Activated CD8-positive, alpha-beta memory T cell treated with anti-CD3 and anti-CD28 coated beads for 48 hours (primary cell): ENCODE data around the gene LNX1.

Experiments
- DNase-seq, 3 experiments: peaks; one replicate each; pipeline ENCODE4 v3.0.0-alpha.2; 2020; ENCODE audit warnings: low read depth in 2 of 3, low spot score in 2 of 3

LNX1 gene

DNA sequence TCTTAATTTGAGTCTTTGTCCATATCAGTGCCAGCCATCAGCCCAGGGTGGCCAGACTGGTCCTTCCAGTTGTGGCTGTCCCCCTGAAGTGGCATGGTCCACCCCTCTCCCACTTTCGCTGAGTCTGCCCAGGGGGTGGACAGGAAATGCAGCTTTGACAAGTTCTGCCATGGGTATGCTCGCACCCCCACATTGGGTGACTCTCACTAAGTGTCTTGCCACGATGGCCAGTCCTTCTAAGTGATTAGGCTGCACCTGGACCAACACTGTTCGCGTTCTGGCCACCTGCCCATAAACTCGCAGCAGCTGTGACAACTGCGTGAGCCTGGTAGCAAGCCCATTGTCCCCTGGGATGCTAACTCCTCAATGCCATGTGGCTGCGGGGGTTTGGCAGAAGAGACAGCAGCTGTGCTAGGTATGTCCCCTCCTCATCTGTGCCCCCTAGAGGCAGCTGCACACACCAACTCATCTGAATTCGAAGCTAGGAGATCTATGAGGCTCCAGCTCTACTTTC is 10.0 kb upstream of the LNX1 start:
- DNase-seq, result no peak

DNA sequence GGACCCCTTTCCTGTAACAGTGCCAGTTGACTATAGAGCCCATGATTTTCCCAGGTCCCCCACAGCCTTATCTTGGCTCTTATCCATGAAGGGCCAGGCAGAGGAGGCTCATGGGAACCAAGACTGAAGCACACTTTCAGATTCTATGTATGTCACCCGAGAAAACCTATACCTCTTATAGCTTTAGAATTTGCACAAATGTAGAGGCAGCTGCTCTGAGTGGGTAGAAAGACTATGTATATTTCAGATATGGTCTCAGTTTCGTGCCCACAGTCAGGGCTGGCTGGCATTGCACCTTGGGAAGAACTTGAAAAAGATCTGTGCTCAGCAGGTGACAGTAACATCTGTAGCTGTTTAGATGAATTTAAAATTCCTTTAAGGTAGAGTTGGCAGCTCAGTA is 8.3 kb upstream of the LNX1 start:
- DNase-seq, result no peak

DNA sequence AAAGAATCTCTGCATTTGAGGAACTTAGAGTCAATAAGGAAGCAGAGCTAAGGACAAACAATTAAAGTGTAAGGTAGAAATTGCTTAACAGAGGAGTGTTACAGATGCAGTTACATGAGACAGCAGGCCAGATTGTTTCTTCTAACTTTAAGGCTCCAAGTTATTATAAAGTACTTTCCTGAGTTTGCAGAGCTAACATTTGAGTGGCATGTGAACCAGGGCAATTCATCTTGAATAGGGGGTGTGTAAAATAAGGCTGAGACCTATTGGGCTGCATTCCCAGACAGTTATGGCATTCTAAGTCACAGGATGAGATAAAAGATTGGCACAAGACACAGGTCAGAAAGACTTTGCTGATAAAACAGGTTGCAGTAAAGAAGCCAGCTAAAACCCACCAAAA is 7.6 kb upstream of the LNX1 start:
- DNase-seq, result no peak

DNA sequence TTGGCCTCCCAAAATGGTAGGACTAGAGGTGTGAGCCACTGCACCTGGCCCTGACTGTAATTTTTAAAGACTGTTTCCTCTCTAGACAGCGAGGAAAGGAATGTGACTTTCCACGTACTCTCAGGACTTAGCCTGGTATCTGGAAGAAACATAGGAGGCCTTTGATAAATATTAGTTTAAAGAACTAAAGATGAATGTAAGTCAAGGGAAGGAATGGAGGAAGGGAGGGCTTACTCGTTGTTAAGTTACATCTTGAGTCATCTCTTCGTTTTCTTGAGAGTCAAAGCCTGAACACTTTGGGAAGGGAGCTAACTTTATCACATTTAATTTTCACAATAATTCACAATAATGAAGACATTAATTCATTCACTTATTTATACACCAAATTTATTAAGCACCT is 7.2 kb upstream of the LNX1 start:
- no peak for DNase-seq

DNA sequence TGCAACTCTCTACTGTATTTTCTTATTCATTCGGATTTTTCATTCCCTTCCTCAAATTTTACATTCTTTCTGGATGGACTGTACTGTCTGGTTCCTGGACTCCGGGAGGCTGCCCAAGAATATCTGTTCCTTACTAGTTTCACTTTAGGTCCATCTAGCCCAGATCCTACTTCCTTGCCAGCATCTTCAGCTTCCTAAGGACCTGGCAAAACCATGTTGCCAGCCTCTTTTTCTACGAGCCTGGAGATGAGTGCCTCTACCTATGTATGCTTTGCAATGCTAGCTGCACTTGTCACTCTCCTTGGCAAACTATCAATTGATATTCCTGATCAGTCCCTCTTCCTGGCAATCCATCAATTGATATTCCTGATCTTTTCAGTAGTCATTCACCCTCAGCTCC is 5.6 kb upstream of the LNX1 start:
- no peak for DNase-seq

DNA sequence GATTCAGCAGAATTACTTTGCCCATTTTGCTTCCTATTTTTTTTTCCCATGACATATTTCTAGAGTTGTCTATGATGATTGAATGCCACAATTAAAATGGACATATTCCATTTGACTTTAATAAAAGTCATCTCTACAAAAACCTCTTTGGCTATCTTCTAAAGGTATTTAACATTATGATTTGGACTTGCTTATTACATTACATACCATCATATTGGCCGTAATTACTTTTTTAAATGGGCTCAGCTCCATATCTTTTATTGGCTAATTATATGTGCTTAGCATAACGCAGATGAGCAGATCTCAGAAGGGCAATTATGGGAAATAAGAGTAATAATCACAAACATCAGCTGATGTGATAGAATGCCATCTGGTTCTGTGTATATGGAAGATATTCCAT is 4.5 kb upstream of the LNX1 start:
- DNase-seq, result no peak

DNA sequence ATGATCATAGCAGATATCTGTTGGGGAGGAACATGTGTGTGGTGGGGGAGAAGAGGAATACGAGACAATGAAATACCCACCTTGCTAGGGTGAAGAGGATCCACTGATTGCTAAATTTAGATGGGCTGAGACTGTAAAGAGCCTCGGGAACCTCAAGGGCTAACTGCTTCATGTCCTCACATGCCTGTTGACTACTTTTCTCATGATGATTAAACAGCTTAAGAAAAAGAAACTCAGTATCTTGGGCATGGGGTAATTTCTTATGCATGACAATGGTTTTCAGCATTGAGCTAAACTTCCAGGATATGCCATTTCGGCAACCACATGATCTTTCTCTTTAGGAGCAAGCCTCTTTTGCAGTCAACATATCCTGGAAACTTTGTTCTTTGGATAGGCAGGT is 3.9 kb upstream of the LNX1 start:
- DNase-seq, result no peak

DNA sequence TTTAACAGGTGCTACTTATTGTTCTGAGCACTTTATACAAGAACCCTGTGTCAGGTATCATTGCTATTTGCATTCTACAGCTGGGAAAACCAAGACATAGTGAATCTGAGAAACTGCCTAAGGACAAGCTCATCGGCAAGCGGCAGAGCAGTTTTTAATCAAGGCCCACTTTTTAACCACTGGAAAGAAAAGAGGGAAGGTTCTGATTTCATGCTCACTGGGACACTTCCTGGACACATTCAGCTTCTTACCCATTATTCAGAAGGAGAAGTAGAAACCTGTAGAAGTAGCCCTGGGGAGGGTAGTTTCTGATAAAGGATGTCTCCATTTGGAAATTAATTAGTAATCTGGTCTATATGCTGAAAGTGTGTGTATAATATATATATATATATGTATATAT is 2.5 kb upstream of the LNX1 start:
- DNase-seq, result no peak

DNA sequence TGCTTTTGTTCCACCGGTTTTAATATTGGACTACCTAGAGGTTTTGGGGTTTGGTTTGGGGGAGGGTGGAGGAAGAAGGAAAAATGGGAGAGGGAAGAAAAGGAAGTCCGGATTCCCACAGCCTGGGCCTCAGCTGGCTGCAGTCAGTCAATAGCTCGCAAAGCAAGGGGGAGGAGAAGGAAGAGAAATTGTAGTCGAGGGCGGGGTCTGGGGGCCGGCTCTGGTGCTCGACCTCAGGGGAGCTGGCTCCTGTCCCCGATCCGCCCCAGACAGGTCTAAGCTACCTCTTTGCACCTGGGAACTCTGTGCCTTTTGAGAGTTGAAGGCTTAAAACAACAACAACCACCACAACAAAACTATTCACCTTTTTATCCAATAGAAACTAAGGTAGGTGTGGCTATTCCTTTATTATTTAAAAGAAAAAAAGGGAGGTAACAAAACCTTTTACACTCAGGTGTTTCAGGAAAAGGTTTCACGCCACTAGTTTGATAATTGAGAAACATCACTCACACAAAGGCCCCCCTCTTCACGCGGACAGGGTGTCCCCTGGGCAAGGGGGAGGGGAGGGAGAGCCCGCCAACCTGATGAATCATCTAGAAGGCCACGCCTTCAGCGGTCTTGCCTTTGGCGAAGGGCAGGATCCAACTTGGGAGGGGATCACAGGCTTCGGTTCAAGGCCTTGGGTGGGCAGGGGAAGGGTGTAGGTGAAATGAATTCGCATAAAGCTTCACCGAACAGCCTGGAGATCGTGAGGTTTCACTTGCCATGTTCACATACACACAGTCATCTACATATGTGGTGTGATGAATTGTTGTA is 1.6 kb upstream of the LNX1 start:
- DNase-seq, result no peak

DNA sequence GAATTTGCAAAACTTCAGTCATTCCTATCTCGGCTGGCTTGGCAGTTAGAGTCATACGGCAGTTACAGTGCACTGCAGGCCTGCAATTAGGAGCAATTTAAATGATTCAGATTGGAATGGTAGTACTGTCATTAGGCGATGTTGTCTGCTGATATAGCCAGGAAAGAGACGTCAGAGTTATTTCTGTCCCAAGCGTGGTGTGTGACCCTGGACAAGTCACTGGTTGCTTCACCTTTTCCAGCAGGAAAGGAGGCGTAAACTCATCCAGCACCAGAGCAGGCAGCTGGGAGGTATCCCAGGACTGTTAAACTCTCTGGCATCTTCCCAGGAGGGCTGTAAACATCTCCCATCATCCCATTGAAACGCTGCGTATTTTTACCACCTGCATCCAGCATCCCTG is 836 bp upstream of the LNX1 start:
- DNase-seq, result no peak

DNA sequence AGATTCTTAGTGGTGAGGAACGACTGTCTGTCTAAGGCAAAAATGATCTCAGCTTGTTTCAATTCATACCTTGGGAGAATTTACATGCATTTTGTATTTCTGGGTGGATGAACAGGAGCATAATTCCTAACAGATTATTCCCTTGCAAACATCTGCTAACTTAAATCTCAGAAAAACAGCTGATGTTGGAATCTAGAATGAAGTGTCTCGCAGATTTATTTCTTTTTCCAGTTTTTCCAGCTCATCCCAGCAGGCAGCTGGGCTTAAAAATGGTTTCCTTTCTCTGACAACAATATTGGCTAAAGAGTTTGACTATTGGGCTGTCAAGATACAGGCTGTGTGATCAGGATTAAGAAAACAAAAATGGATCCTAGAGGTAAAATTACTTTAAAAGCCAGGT is 1.1 kb downstream of the LNX1 start:
- DNase-seq, result no peak

DNA sequence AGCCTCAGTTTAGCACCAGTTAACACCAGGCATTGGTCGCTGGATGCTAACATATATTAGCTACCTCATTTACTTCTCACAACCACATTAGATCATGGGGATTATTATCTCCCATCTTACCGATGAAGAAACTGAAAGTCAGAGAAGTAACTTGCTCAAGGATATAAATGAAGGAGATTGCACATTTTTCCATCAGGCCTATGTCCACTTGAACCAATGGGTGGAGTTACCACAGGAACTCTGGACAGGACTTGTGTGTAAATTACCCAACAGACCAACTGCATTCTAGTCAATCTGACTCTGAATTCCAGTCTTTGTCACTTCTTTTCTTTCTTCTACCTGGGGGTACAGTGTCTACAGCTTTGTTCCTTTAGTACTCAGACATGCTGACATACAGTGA is 1.8 kb downstream of the LNX1 start:
- DNase-seq, result no peak

DNA sequence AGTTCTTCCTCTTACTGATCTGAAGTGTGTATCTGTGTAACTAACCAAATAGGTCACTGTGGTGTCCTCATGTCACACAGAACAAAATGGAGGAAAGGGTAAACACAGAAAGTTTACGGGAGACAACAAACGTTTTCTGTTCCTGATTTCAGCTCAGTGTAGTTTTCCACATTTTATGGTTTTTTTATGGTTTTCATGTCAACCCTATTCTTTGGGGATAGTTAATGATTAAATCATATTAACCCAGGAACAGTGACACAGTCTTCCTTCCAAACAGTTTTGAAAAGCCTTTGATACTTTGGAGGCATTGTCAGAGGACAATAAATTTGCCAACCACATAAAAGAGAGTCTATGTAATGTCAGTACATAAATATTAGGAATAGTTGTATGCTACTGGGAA is 4.2 kb downstream of the LNX1 start:
- DNase-seq, result no peak

DNA sequence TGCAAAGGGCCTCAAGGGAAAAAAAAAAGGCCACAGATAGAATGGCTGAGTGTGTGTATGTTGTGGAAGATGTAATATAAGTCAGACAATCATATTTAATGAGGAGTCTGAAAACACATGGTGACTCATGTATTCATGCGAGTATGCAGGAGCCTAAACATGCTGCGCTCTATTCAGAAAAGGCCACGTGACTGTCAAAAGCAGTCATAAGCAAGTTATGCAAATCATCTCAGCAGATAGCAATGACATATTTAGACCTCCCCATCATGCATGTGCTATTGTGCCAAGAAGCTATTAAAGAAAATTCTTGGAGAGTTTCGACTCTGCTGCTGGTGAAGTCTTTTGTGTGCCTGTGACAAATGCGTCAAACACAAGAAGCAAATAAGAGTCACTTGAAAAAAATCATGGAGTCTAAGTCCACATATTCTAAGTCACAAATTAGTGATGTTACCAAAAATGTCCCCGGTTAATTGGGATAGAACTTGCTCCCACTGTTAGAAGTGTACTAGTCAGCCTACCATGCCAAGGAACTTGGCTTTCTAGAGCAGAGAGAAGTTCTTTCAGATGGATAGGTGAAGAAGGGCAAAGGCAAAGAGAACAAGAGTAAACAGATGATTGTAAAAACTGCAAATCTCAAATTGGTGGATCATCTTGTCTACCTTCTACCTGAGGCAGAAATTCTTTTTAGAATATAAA is 5.0 kb downstream of the LNX1 start:
- DNase-seq, result no peak

DNA sequence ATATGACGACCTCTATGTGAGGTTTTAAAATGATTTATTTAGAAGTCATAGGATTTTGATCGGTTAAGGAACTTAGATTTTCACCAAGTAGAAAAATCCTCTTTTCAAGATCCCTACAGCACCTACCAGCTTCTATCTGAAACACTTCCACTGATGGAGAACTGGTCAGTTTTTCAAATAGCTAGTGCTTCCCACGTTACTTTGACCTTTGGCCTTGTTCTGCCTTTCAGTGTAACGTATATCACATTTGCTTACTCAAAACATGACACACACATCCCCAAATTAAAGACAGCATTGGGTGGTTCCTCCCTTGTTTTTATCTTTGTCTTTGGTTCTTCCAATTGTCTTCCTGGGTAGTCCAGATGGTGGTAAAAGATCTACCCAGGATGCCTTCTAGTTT is 6.6 kb downstream of the LNX1 start:
- DNase-seq, result no peak

DNA sequence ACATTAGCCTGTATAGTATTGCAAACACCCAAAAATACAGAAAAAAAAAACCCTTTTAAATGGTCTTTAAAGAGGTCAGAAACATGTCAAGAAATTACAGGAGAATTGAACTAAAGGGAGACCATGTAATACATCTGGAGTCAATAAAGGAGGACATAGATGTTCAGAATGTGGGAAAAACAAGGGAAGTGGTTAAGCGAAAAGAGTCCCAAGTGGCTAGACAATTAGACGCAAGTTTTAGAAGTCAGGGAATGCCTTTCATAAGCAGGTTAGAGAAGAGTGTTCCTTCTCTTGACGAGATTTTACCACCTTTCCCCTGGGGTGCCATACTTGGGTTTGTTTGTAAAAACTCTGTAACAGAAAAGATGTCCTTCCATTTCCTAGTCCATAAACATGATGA is 7.8 kb downstream of the LNX1 start:
- DNase-seq, result no peak

DNA sequence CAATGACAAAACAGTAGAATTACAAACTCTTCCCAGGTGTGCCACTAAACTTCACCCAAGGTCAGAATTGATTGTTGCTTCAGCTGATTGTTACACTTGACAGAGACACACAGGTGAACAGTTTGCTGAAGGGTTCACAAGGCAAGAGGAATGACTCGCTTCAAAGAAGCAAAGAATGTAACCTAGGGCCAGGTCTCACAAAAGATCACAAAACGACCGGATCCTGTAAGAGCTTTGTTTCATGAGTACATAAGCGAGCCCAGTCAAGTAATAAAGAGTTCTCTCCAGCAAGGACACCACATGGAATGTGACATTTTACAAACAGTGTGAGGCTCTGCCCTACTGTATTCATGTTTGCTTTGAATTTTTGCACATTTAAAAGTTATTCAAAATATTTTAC is 9.1 kb downstream of the LNX1 start:
- no peak for DNase-seq

DNA sequence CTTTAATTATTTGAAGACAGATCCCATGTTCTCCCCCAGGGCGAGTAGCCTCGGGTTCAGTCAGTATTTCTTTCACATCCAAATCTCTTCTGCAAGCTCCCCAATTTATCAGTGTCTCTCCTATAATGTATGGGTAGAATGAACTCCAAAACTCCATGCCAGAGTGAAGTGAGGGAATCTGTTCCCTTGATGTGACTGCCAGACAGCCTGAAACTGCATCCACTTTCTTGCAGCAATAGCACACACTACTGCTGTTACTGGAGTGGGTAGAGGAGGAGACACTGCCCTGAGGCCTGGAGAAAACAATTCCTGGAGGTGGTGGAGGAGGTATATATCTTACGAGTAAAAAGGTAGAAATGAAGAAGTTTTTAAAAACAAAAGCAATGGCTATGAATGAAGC is 11.0 kb downstream of the LNX1 start:
- no peak for DNase-seq

DNA sequence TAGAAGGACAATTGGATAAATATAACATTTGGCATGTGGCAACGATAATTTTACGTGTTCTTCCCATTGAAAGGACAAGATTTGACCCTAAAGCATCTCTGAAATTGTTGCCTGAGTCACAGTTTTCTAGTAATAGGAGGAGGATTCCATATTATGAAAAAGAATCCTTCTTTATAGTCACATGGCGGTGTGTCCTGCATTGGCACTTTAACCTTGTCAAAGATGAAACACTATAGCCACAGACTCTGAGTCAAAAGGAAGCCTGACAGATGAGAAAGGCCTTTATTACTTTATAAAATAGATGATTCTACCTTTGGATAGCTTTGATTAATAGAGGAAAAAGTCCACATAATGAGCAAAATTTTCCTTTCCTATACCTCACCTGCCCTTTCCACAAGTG is 11.5 kb downstream of the LNX1 start:
- DNase-seq, result no peak

DNA sequence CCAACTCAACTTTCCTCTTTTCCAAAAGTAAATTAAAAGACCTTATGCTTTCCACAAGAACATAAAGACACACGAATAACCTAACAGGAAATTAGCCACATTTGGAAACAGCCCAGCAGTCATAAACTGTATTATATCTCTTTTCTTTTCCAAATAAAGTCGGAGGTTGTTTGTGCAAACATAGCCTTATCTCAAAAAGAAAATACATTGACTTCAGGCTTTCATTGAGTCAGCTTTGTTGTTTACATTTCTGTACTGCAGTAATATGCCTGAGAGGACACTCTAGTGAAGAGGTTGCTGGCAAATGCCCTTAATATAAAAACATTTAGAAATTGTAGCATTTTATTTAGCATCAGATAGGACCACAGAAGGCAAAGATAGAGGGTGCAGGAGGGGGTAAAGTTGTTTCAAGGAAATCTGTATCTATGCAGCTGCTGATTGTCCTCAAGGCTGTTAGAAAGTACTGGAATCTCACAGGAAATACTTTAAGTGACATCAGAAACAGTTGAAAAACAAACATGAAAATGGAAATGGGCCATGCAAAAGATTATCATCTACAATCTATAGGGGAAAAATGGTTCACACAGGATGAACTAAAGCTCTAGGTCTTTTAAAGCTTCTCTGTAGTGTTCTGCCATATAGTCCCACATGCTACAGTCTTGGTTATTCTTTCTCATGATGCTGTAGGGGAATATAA is 14.5 kb downstream of the LNX1 start:
- DNase-seq, result no peak

DNA sequence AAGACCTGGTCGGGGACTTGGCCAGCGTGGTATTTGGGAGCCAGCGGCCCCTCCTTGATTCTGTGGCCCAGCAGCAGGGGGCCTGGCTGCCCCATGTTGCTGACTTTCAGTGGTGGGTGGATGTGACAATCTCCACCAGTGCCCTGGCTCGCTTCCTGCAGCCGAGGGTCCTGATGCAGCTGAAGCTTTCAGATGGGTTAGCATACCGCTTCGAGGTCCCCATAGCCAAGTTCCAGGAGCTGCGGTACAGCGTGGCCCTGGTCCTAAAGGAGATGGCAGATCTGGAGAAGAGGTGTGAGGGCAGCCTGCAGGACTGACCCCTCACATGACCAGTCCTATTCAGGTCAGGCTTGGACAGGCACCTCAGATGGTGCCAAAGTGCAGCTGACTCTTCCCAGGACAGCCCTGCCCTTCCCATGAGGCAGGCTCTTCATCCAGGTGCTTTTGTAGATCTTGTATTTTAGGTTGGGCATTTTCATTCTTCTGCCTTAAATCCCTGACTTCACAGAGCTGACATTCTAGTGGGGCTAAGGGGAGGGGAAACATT is 15.1 kb downstream of the LNX1 start:
- DNase-seq, result no peak

DNA sequence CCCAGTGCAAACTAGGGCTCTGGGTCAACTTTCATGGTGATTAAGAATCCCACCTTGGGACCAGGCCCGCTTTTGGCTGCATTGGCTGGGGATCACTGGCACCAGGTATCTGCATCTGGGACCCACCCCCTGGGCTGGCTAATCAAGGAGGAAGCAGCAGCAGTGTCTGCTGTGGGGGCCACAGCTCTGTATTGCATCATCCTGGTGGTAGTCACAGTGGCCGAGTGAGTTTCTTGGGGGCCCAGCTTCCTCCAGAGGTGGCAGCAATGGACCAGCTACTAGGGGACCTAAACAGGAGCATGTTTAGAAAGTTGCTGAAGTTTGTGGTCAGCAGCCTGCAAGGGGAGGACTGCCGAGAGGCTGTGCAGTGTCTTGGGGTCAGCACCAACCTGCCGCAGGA is 15.7 kb downstream of the LNX1 start:
- no peak for DNase-seq
